Measurements from ENCODE around the gene HOXD9.

HOXD9 gene

DNA sequence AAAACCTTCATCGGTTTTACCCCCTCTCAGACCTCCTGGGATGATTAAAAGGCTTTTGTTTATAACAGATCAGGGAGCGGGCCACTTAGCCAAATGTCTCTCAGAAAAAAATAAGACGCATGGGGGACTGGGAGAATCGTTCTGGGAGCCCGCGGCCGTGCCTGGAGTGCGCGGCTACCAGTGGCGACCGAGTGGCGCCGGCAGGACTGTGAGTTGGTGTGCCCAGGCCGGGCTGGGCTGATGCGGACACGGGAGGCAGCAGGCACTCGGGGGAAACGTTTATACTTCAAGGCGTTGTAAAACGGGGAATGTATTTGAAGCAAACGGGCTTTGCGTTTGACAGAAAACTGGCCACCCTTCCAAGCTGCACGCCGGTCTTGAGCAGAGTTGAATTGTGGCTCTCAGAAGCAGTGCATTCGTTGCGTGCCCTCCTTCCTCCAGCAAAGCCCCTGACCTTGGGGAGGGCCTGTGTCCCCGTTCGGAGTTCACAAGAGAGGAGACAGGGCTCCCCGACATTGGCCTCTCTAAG lies 10.6 kb upstream of the HOXD9 start:
- DNase-seq, result no peak

DNA sequence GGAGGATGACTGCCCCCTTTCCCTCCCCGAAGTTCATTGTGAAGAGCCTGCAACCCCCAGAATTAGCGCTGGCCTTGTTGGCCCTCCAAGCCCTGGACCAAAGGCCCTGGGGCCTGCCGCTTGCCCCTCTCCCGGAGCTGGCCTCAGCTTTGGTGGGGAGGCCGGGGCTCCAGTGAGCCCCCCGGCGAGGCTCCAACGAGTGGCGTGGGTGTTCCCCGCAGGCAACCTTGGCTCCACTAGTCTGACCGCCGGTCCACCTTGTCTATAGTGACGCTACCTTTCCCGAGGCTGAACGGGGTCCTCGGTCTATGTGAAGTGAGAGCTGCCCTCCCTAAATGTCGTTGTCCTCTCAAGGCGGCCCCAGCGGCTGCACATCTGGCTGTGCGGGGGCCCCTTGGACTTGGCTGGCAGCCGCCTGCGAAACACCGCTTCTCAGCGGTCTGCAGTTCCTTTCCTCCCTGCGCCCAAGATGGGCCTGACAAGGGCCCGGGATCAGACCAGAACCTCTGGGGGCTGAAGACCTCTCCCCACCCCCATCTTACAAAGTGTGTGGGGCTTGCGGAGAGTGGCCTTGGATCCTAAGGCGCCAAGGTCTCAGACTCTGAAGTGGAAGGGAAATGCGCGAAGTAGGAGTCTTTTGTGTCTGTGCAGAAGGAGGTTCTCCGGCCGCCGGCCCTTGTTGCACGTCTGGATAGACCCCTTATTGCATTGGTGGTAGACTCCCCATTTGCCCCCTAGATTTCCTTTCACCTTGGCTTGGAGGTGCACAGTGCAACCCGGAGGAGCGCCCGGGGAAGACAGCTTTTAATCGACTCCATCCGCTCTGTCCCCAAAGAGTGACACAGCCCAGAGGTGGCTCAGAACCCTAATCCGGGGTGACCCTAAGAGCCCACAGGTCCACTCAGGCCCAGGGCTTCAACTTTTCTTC lies 9.9 kb upstream of the HOXD9 start:
- DNase-seq, result no peak

DNA sequence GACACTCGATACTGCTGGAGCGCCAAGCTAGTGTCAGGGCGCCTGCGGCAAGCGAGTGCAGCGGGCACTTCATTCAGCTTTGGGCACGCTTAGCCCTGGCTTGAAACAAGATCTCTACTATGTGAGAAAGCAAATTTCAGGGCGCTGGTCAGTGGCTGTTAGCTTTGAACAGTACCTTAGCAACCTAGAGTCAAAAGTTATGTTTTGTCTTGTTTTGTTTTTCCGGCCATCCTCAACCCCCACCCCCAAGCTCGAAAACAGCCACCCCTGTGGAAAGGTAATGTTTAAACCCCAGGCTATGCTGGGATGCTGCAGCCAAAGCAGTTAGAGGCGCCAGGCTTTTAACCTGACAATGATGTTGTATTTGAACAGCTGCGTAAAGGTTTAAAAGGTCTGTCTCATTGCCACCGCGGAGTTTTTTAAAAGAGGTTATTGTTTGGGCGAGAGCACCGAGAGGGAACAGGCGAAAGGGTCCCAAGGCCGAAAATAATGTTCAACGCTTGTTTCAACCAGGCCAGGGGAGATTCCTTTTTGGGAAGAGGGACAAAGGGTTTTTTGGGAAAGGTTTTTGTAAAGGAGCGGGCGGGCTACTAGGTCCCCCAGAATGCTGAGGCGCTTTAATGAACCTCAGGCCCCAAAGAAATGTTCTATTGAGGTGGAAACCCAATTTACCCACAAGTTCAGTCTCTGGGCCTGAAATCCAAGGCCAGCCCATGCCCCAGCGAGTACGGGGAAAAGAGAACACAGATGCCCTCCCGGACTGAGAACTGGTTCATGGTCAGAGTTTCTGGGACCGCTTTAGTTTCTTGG lies 8.2 kb upstream of the HOXD9 start:
- no peak for DNase-seq

DNA sequence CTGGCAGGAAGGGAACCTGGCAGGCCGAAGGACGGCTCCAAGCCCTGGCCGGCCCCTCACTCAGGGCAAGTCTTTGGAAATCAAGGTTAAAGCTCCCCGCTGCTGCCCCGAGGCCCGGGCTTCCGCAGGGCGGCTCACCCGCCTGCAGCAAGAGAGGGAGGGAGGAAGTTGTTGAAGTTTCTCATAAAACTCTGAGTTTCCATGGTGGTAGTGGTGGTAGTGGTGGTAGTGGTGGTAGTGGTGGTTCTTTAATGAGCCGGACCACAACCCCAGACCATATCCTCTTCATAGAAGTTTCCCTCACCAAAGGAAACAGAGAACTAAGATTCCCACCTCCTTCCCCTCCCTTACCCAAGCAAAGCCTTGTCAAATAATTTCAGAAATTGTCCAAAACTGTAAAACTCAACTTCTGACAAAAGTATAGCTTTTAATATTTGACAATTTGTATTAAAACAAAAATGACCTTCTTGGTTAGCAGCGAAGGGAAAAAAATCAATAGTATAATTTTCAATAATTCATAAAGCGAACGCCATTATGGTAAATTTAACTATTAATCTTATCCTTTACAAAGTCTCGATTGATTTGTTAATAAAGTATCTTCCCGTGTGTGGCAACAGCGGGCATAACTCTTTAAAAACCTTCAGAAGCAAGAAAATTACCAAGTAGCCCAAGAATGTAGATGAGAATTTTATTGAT lies 7.4 kb upstream of the HOXD9 start:
- no peak for DNase-seq

DNA sequence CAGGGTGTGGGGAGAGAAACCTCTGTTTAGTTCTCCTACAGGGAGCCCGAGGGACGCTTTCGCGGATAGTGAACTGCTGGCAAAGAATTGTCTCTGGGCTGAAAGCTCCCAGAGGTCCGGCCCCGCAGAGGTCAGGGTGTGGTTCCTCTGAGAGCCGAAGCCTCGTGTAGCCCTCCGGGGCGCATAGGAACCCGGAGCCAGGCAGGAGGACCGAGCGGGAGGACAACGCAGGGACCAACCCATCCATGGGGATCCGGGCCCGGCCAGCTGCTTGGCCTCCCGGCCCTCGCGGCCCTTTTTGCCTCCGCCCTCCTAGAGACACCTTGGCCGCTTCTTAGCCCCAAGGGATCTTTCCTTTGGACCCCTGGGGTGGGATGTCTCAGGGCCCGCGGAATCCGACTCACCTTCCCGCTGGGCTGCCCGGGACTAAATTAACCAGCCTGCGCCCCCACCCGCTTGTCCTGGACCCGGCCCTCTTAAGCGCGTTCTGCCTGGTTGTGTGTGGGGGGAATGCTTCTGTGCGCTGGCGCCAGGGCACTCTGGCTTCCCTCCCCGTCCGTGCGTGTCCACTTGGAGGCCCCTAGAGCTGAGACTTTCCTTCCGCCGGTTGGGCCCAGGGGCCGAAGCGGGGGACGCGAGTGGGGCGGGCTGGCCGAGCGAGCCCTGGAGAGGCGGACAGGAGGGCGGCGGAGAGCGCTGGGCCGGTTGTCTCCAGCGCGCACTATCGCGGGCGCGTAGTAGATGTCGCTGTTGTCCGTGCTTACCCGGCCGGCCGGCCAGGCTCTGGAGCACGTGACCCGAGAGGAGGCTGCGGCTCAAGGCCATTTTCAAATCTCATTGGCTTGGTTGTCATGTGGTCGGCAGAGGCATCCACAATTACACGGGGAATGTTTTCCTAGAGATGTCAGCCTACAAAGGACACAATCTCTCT lies 6.4 kb upstream of the HOXD9 start, which contains the start of gene HOXD10:
Gene HOXD10, plus strand, starts transcription at position 896 of the 931 bp plus-strand sequence. CDS start 56 bp downstream, outside the sequence.
- DNase-seq, result no peak

DNA sequence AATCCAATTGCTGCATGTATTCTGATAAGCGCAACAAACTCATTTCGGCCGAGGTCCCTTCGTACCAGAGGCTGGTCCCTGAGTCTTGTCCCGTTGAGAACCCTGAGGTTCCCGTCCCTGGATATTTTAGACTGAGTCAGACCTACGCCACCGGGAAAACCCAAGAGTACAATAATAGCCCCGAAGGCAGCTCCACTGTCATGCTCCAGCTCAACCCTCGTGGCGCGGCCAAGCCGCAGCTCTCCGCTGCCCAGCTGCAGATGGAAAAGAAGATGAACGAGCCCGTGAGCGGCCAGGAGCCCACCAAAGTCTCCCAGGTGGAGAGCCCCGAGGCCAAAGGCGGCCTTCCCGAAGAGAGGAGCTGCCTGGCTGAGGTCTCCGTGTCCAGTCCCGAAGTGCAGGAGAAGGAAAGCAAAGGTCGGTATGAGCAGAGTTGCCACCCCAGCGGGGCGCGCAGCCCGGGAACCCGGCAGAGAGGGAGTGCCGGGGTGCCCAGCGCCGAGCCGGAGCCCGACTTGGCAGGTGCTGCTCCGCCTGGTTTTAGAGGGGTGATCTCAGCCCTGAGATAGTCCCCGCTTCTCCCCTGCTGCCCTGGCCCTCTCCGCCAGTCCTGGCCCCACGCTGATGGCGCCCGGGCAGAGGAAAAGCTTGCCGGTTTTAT lies 5.2 kb upstream of the HOXD9 start:
- DNase-seq, result no peak

DNA sequence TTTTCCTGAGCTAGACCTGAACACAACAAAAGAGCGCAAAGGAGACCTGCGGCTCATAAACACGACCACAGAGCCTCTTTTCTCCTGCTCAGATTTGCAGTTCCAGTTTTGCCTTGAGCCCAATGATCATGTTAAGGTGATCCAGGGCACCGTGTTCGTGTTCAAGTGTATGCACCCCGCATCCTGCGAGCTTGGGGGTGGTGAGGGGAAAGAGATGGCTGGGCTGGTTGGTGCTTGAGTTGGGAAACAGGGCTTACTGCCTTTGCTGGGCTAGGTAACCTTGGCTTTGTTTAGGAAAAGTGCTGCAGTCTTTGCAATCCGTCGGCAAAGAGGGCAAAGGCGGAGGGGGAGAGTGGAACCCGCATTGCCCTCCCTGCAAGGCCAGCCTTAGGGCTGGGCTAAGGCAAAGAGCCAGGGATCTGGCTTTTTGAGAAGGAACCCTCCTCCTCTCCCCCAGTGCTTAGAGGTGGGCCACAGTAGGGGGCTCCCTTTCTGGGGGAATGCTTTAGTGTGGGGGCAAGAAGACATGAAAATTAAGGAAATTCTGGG lies 4.6 kb upstream of the HOXD9 start:
- DNase-seq, result no peak

DNA sequence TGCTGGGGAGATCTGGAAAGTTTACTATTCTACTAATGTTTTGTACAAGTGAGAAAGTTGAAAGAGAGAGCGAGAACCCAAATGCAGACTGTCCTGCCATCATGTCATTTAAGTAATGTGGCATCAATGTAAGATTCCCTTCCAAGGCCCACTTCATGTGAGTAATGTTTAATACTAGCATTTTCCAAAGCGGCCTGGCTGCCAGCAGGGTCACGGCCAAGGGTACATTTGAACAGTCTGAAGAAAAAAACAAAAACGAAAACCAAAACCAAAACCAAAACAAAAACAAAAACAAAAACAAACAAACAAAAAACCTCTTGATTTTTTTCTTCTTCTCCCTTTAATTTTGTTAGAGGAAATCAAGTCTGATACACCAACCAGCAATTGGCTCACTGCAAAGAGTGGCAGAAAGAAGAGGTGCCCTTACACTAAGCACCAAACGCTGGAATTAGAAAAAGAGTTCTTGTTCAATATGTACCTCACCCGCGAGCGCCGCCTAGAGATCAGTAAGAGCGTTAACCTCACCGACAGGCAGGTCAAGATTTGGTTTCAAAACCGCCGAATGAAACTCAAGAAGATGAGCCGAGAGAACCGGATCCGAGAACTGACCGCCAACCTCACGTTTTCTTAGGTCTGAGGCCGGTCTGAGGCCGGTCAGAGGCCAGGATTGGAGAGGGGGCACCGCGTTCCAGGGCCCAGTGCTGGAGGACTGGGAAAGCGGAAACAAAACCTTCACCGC lies 3.7 kb upstream of the HOXD9 start:
- DNase-seq, result no peak

DNA sequence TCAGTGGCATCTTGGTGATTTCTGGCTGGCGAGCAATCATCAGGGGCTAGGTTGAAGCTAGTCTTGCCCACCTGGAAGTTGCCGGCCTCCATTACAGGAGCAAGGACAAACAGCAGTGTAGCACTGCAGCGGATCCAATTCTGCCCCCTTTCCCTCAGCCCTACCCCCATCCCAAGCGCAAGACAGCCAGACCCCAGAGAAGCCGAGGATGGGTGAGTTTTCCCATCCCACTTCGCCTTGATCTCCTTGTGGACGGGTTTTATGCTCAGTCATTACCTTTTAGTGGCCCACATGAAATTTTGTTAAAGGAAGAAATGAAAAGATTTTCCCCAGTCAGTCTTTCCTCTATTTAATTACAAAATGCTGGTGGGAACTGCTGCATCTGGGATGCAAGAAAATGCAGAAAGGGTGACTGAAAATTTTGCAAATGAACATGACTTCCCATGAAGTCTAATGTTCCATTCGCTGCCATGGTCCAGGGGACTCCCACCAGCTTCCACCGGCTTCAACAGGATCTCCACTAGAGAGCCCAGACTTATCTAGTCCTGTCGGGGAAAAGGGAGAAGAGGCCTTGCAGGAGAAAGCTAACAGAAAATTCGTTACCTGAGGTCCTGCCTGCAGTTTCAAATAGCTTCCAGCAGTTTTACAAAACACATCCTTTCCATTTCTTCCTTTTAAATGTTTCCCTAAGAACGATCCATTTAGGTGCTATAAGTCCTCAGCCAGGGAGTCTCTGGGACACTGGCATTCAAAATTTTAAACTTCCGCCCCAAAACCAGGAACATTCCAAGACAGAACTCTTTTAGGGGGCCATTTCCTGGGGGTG lies 1.9 kb upstream of the HOXD9 start:
- DNase-seq, result no peak

DNA sequence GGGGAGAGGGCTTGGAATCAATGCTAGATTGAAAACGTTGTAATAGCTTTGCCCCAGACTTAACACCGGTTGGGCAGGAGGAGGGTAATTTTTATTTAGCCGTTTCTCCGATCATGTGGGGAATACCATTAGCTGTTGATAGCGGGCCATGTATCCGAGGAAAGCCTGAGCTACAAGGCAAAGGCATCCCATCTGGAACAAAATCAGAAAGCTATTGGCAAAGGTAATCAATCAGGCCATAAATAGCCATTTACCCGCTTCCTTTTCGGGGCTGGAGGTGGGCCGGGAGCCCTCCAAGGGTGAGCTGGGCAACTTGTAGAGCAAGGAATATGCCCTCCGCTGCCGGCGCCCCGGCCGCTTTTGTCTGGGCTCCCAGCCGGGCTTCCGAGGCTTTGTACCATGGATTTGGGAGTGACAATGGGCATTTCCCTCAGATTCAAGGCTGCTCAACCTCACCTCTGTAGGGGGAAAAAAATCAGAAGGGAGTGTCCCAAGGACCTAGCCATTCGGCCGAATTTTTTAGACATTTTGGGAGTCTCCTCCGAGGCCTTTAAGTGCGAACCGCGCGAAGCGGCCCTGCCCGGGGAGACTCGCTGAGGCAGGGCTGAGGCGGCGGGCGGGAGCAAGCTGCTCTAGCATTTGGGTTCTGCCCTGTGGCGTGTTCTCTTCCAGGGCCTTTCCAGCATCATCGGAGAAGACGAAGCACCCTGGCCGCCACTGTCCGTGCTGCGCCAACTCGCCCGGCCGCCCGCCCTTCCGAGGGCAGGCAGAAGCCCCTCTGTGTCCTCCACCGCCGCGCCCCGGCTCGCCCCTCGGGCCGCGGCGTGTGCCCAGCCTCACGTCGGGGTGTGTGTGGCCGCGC lies 1.1 kb upstream of the HOXD9 start:
- DNase-seq, result no peak

DNA sequence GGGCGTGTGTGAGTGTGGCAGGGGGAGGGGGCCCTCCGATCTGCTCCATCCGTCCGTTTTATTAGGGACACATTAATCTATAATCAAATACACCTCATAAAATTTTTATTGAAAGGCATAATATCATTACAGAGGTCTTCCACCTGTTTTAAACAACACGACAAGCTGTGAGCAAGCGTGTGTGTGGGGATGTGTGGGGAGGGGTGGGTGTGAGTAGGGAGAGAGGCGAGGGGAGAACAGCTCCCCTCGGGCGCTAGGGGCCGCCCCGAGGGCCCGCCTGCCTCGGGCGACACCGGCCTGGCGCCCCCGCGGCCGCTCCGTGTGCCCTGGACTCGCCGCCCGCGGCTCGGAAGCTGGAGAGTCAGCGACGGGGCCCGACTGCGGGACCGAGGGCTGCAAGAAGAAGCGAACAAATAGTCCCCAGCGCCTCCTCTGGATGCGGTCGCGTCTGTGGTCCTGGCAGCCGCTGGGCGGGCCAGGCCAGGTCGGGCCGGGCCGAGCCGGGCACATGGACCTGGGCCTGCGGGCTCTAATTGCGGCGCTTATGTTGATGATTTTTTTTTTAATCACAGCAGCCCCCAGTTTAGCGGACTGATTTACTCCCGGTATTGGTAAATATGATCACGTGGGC lies 352 bp upstream of the HOXD9 start:
- DNase-seq, result no peak

DNA sequence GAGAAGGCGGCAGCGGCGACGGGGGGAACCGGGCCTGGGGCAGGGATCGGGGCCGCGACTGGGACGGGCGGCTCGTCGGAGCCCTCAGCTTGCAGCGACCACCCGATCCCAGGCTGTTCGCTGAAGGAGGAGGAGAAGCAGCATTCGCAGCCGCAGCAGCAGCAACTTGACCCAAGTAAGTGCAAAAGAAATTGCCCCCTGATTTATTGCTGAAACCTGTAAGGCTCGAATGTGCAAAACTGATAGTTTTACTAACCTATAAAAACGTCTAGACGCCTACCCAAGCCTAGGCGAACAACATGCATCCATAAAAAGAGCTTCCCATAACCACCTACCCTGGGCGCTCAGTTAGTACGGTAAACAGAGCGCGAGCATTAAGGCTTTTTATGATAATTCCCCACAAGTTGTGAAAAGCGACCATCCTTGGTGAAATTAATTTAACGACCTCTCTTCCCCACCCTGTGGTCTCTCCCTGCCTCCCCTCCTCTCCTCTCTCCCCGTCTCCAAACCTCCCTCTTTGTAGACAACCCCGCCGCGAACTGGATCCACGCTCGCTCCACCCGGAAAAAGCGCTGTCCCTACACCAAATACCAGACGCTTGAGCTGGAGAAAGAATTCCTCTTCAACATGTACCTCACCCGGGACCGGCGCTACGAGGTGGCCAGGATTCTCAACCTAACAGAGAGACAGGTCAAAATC lies 1.0 kb downstream of the HOXD9 start:
- no peak for DNase-seq

DNA sequence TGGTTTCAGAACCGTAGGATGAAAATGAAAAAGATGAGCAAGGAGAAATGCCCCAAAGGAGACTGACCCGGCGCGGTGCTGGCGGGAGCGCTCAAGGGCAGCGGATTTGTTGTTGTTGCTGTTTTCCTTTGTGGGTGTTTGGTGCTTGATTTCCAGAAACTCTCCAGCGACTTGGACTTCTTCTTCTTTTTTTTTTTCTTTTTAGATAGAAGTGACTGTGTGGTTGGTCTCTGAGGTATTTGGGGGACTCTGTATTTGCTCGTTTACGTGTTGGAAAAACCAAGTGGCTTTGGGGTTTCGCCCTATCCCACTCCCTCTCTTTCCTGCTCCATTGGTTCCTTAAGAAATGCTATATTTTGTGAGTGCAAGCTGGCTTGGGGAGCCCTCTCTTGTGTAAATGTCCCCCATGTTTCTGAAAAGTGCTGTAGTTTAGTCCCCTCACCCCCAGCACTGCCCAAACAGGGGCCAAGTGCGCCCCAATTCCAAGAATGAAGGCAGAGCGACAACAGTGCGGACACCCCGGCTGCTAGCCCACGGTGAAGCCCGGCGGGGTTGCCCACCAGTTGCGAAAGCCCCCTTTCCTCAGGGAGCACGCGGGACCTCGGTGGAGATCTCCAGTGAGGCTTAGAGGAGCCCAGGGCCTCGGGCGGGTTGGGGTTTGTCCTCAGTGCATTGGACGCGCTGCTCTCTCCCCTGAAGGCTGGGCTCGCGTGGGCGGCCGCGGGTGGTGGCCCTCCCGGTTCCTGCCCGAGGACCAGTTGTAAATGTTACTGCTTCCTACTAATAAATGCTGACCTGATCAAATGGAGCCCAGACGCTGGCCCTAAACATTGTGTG lies 1.8 kb downstream of the HOXD9 start:
- no peak for DNase-seq

DNA sequence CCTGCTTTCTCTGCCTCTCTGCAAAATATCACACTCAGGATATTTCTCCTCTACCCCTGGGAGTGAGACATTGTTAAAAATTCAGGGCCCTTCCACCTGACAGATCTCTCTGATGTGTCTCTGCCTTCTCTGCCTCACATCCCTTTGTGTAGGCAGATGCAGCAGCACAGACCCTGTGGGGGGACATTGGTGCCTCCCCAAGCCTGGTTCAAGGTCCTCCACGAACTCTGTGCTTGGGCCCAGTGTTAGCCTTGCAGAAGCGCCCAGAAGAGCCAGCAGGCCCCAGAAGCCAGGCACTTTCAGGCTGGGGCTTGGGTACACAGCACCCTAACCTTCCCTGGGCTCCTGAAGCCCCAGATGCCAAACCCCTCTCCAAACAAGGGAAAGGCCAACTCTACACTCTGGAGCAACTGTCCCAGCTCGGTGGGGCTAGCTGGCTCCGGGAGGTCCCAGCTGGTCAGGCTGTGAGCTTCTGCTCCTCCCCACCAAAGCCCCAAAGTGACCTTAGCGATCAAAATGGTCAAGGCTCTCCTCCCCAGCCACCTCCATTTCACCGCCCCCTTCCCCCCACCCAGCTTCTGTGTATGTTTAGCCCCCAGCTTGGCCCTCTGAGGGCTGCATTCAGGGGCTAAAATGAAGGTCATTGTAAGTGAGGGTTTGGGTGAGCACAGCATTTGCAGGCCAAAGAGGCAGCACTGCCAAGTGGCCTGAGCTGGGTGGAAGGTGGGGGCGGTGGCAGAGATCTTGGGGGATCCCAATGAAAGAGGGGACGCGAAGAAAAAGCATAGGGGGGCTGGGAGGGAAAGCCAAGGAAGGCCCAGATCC lies 2.6 kb downstream of the HOXD9 start:
- no peak for DNase-seq

DNA sequence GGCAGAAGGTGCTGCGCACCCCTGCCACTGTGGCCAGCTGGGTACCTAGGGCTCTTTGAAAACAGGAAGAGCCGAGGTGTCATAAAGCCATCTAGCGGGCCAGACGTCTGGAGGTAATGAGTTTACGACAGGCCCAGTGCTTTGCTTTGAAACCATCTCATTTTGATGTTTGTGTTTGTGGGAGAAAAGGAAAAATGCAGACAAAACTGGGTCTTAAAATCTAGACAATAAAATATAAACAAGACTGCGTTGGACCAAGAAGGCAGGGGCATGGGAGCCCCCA lies 3.2 kb downstream of the HOXD9 start:
- no peak for DNase-seq

Data from HCEC 1CT (cell line).